Muscle of back (tissue), 11 donors: Measurements from ENCODE around the gene PIAS4. TPM values are rescaled to one million over a fixed set of nuclear protein-coding genes. Genes with fewer than 3 reads are reported as not detected.

Experiments used
- DNase-seq, 3 donors: peaks; one replicate each; pipeline versions ENCODE4 v3.0.0 to v3.0.0-alpha.2; 2013
- polyA plus RNA-seq, 10 donors: library from polyadenylated mRNA; unstranded; fragments of 120-200 nt; gene quantifications; one replicate each; pipeline ENCODE4 v1.2.1, GENCODE V29; 2013; ENCODE audit not compliant: insufficient read length in 10 of 10

Gene PIAS4
- polyA plus RNA-seq, 10 donors, result 15.4 to 28.9 (median 22.2) TPM

GRCh38 chr19:4068047-4068966 lies 60.8 kb downstream of the PIAS4 start:
- no peak for DNase-seq

GRCh38 chr19:4069331-4069959 lies 61.9 kb downstream of the PIAS4 start:
- no peak for DNase-seq

- no peak for DNase-seq
These were observed 64.1 kb downstream of the PIAS4 start for GRCh38 chr19:4071610-4072009.

GRCh38 chr19:4075373-4075772 lies 67.8 kb downstream of the PIAS4 start:
- no peak for DNase-seq

- DNase-seq, result no peak
These were observed 69.5 kb downstream of the PIAS4 start for GRCh38 chr19:4077007-4077374.

- peak in 2 of 3 donors; percentile 71 to 85 for DNase-seq
These were observed 70.5 kb downstream of the PIAS4 start for GRCh38 chr19:4077800-4078684.

GRCh38 chr19:4080473-4080872 lies 72.9 kb downstream of the PIAS4 start:
- DNase-seq, result no peak

- DNase-seq, result no peak
These were observed 74.0 kb downstream of the PIAS4 start for GRCh38 chr19:4081441-4082129.

GRCh38 chr19:4082172-4082571 lies 74.6 kb downstream of the PIAS4 start:
- DNase-seq, result no peak

GRCh38 chr19:4083677-4084546 lies 76.4 kb downstream of the PIAS4 start:
- DNase-seq, result peak in 1 of 3 donors; percentile 81

GRCh38 chr19:4084547-4084877 lies 77.0 kb downstream of the PIAS4 start:
- DNase-seq, result no peak

GRCh38 chr19:4086411-4086867 lies 78.9 kb downstream of the PIAS4 start:
- no peak for DNase-seq

GRCh38 chr19:4087787-4088679 lies 80.5 kb downstream of the PIAS4 start:
- DNase-seq, result no peak

GRCh38 chr19:4088975-4089374 lies 81.4 kb downstream of the PIAS4 start:
- no peak for DNase-seq

Other genes with a start within 250 kb of the PIAS4 start
- 10 to 100 TPM in 9 of 10 donors, 1 to 10 TPM in 1; 9.3 to 14.2 (median 11.8) TPM for gene APBA3, start 246.0 kb upstream of the PIAS4 start, polyA plus RNA-seq
- 10 to 100 TPM; 16.5 to 32.1 (median 26.9) TPM for gene MRPL54, start 245.1 kb upstream of the PIAS4 start, polyA plus RNA-seq
- gene RAX2, start 235.5 kb upstream of the PIAS4 start, polyA plus RNA-seq, result under 1 TPM in 1 of 10 donors, not detected in 9; 0.07 TPM
- 1 to 10 TPM in 7 of 10 donors, under 1 TPM in 3; 0.31 to 2.1 (median 1.1) TPM for gene MATK, start 221.4 kb upstream of the PIAS4 start, polyA plus RNA-seq
- gene ZFR2, start 138.7 kb upstream of the PIAS4 start, polyA plus RNA-seq, result under 1 TPM in 4 of 10 donors, not detected in 6; 0.27 to 0.52 (median 0.29) TPM
- 1 to 10 TPM in 3 of 10 donors, under 1 TPM in 7; 0.16 to 1.4 (median 0.71) TPM for gene ATCAY, start 127.1 kb upstream of the PIAS4 start, polyA plus RNA-seq
- 100 to 1,000 TPM; 180 to 275 (median 255) TPM for gene NMRK2, start 74.7 kb upstream of the PIAS4 start, polyA plus RNA-seq
- 10 to 100 TPM; 58.5 to 94.5 (median 69.4) TPM for gene DAPK3, start 36.6 kb upstream of the PIAS4 start, polyA plus RNA-seq
- 1,000 to 10,000 TPM; 1,953 to 2,867 (median 2,548) TPM for gene EEF2, start 22.3 kb upstream of the PIAS4 start, polyA plus RNA-seq
- 1 to 10 TPM; 5.4 to 9.0 (median 8.0) TPM for gene ZBTB7A, start 59.2 kb downstream of the PIAS4 start, polyA plus RNA-seq
- 100 to 1,000 TPM in 8 of 10 donors, 10 to 100 TPM in 2; 84.4 to 117 (median 107) TPM for gene MAP2K2, start 116.4 kb downstream of the PIAS4 start, polyA plus RNA-seq
- under 1 TPM in 1 of 10 donors, not detected in 9; 0.07 TPM for gene CREB3L3, start 145.9 kb downstream of the PIAS4 start, polyA plus RNA-seq
- gene SIRT6, start 174.8 kb downstream of the PIAS4 start, polyA plus RNA-seq, result 10 to 100 TPM in 7 of 10 donors, 1 to 10 TPM in 3; 7.6 to 16.1 (median 11.0) TPM
- 1 to 10 TPM in 5 of 10 donors, under 1 TPM in 5; 0.41 to 1.9 (median 1.1) TPM for gene ANKRD24, start 175.0 kb downstream of the PIAS4 start, polyA plus RNA-seq
- under 1 TPM; 0.40 to 0.98 (median 0.70) TPM for gene EBI3, start 221.8 kb downstream of the PIAS4 start, polyA plus RNA-seq
- gene YJU2, start 239.3 kb downstream of the PIAS4 start, polyA plus RNA-seq, result 10 to 100 TPM; 10.7 to 15.5 (median 12.0) TPM